HCT116 (cell line): Measurements from ENCODE around the gene DNASE1L1.

Experiments used
- CTCF ChIP-seq, 3 experiments: fragments of 200-600 bp in 1 of 3; sonication (generic) in 1 of 3; IDR thresholded peaks in 2 of 3; conservative IDR thresholded peaks in 1 of 3; 2 replicates each; pipeline ENCODE4 v1.5.1; 2012 to 2017; ENCODE audit warnings: low read depth in 2 of 3, low read length in 2 of 3, antibody characterized with exemption in 1 of 3, borderline replicate concordance in 1 of 3, control low read depth in 1 of 3, mild to moderate bottlenecking in 1 of 3, mixed read lengths in 1 of 3, mixed run types in 1 of 3, moderate library complexity in 1 of 3; ENCODE audit not compliant: insufficient read depth in 1 of 3
- POLR2A ChIP-seq: IDR thresholded peaks from 2 replicates; pipeline ENCODE4 v1.7.0; 2011; ENCODE audit warnings: borderline replicate concordance; ENCODE audit not compliant: insufficient read depth, insufficient read length; ENCODE audit errors: extremely low read depth
- SIN3A ChIP-seq: IDR thresholded peaks from 2 replicates; pipeline ENCODE4 v1.6.1; 2012; ENCODE audit warnings: low read depth
- SP1 ChIP-seq: IDR thresholded peaks from 2 replicates; pipeline ENCODE4 v1.6.1; 2012; ENCODE audit warnings: low read depth
- ZBTB33 ChIP-seq: IDR thresholded peaks from 2 replicates; pipeline ENCODE4 v1.6.1; 2011; ENCODE audit warnings: mild to moderate bottlenecking, low read length, moderate library complexity; ENCODE audit not compliant: insufficient replicate concordance; ENCODE audit errors: extremely low read depth

DNA sequence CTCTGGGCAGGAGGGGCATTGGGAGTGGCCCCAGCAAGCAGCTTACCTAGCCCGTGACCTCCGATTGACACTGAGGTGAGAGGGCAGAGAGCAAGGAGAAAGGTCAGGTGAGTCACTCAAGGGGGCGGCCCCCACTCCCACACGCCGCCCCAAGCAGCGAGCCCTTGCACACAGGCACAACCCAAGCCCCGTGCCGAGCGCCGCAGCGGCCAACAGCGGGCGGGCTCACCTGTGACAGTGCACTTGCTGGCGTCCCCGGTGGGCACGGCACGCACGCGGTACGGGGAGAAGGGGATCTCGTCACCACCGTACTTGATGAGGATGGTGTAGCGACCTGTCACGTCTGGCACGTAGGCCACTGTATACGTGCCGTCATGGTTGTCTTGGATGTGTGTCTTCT, 51.8 kb downstream of the DNASE1L1 start:
- TF ChIP-seq ZBTB33 (no peak), POLR2A (no peak), CTCF (IDR thresholded peaks at IDR 0.05 in 2 of 3, conservative IDR thresholded peaks at IDR 0.05 in 1 of 3; ENCODE audit: borderline replicate concordance in 1 of 3, insufficient read depth in 1 of 3, low read depth in 2 of 3, low read length in 2 of 3) (no peak), SIN3A (no peak), SP1 (no peak)
